K562 (cell line): Measurements from ENCODE around the gene CTNNA3. TPM values are rescaled to one million over a fixed set of nuclear protein-coding genes. Genes with fewer than 3 reads are reported as not detected.

Experiments used
- ATAC-seq: fragments of 200-7000 bp; cut with Tn5 transposase; 3 replicates; pipeline ENCODE4 v1.9.1; 2020; ENCODE audit warnings: moderate library complexity
- BruUV-seq: library from RNA; stranded (reverse); fragments of 400-500 nt; replicated peaks from 2 replicates; lab custom pipeline; 2021; lab: Mats Ljungman, UMichigan
- CTCF ChIA-PET: fragments of 300-600 bp; formaldehyde crosslinking; extraction: SDS; loops from one replicate; lab custom pipeline; 2021; ENCODE audit warnings: low intra/inter-chr PET ratio; lab: Yijun Ruan, JAX
- POLR2A ChIA-PET: fragments of 300-600, 350-650 bp; sonication (Branson Sonifier 250); formaldehyde crosslinking; extraction: SDS; loops from one replicate; lab custom pipeline; 2021; ENCODE audit warnings: antibody characterized with exemption, inconsistent platforms; lab: Yijun Ruan, JAX
- DNase-seq, 4 experiments: peaks; one replicate each; pipeline versions ENCODE4 v3.0.0 to v3.0.0-alpha.2; 2011 to 2018; ENCODE audit warnings: low spot score in 3 of 4, mixed read lengths in 3 of 4; ENCODE audit errors: extremely low read depth in 1 of 4
- FAIRE-seq: peaks from 2 replicates; lab custom pipeline; 2011; peaks lifted over from hg19 to GRCh38; lab: Jason Lieb, UNC
- H2AFZ ChIP-seq: 2 replicates; pipeline ENCODE4 v1.6.0; 2011; ENCODE audit warnings: low read depth, low read length, control low read depth, inconsistent platforms
- H3K27ac ChIP-seq: fragments of 200-600 bp; 3 replicates; pipeline ENCODE4 v1.8.0; 2011; ENCODE audit warnings: low read depth, mild to moderate bottlenecking, control low read depth, inconsistent platforms, low read length, moderate library complexity, mixed read lengths; ENCODE audit errors: extremely low read depth
- H3K27me3 ChIP-seq, 2 experiments: fragments of 300-600 bp in 1 of 2; 2 replicates in 1 of 2; 3 replicates in 1 of 2; pipeline versions ENCODE4 v1.6.0 to v1.8.0; 2011; ENCODE audit warnings: inconsistent platforms in 2 of 2, low read length in 2 of 2, mild to moderate bottlenecking in 1 of 2, mixed read lengths in 1 of 2, moderate library complexity in 1 of 2; ENCODE audit not compliant: control insufficient read depth in 2 of 2, insufficient read depth in 2 of 2
- H3K36me3 ChIP-seq: fragments of 300-600 bp; 3 replicates; pipeline ENCODE4 v1.8.0; 2011; ENCODE audit warnings: mild to moderate bottlenecking, low read length, inconsistent platforms; ENCODE audit not compliant: control insufficient read depth, insufficient read depth
- H3K4me1 ChIP-seq, 2 experiments: fragments of 200-600 bp in 1 of 2; replicated peaks in 1 of 2; 2 replicates in 1 of 2; 3 replicates in 1 of 2; pipeline versions ENCODE4 v1.5.1 to v1.8.0; 2011; ENCODE audit warnings: inconsistent platforms in 2 of 2, low read length in 2 of 2, mild to moderate bottlenecking in 1 of 2, mixed read lengths in 1 of 2, moderate library complexity in 1 of 2; ENCODE audit not compliant: control insufficient read depth in 2 of 2, insufficient read depth in 2 of 2
- H3K4me2 ChIP-seq: 2 replicates; pipeline ENCODE4 v1.6.1; 2011; ENCODE audit warnings: low read length, control low read depth, inconsistent platforms, mixed read lengths; ENCODE audit not compliant: insufficient read depth
- H3K4me3 ChIP-seq: fragments of 200-600 bp; sonication (generic), shearing (Covaris generic); 2 replicates; pipeline ENCODE4 v1.5.1; 2016; ENCODE audit warnings: control low read depth, inconsistent platforms
- H3K79me2 ChIP-seq: fragments of 200-600 bp; 3 replicates; pipeline ENCODE4 v1.8.0; 2011; ENCODE audit warnings: low read length, inconsistent platforms; ENCODE audit not compliant: control insufficient read depth, insufficient read depth
- H3K9ac ChIP-seq, 2 experiments: 2 replicates each; pipeline versions ENCODE4 v1.6.0 to v1.6.1; 2011; ENCODE audit warnings: low read depth in 2 of 2, low read length in 2 of 2, control low read depth in 1 of 2, inconsistent platforms in 1 of 2, mild to moderate bottlenecking in 1 of 2, mixed read lengths in 1 of 2; ENCODE audit not compliant: insufficient read depth in 1 of 2
- H3K9me1 ChIP-seq: one replicate; pipeline ENCODE4 v1.6.0; 2011; ENCODE audit warnings: inconsistent platforms, mild to moderate bottlenecking, low read length, moderate library complexity; ENCODE audit not compliant: control insufficient read depth, insufficient read depth
- H3K9me3 ChIP-seq: replicated peaks from 2 replicates; pipeline ENCODE4 v1.5.1; 2011; ENCODE audit warnings: low read depth, low read length, inconsistent platforms; ENCODE audit not compliant: control insufficient read depth, insufficient read depth
- H4K20me1 ChIP-seq: replicated peaks from 2 replicates; pipeline ENCODE4 v1.6.1; 2011; ENCODE audit warnings: low read length, inconsistent platforms, mixed read lengths; ENCODE audit not compliant: control insufficient read depth, insufficient read depth
- BDP1 ChIP-seq: IDR thresholded peaks from 3 replicates; pipeline ENCODE4 v1.6.1; 2011; ENCODE audit not compliant: insufficient read length, insufficient read depth
- CCNT2 ChIP-seq: IDR thresholded peaks from 2 replicates; pipeline ENCODE4 v1.6.1; 2011; ENCODE audit warnings: borderline replicate concordance, low read depth, mild to moderate bottlenecking, moderate library complexity, mixed read lengths, low read length; ENCODE audit not compliant: insufficient read length; ENCODE audit errors: extremely low read depth
- CREBBP ChIP-seq: IDR thresholded peaks from one replicate; pipeline ENCODE4 v1.6.1; 2012; ENCODE audit warnings: low read depth, mild to moderate bottlenecking, control low read depth, inconsistent platforms, low read length
- HNRNPK ChIP-seq: fragments of 200-400 bp; formaldehyde crosslinking; IDR thresholded peaks from one replicate; pipeline ENCODE4 v1.6.1; 2018; ENCODE audit warnings: mild to moderate bottlenecking, low read depth, low read length; ENCODE audit not compliant: poor library complexity, severe bottlenecking
- MECOM ChIP-seq: fragments of 250-450 bp; sonication (Bioruptor Pico); IDR thresholded peaks from 2 replicates; pipeline ENCODE4 v1.8.0; 2022; ENCODE audit warnings: inconsistent platforms
- NCOA1 ChIP-seq: fragments of 450-650 bp; IDR thresholded peaks from 2 replicates; pipeline ENCODE4 v1.6.1; 2016; ENCODE audit warnings: low read depth
- NFE2 ChIP-seq: IDR thresholded peaks from 2 replicates; pipeline ENCODE4 v1.6.1; 2014; ENCODE audit warnings: antibody characterized with exemption, low read depth
- RBM25 ChIP-seq: fragments of 200-400 bp; formaldehyde crosslinking; IDR thresholded peaks from 2 replicates; pipeline ENCODE4 v1.6.1; 2018; ENCODE audit warnings: low read length, low read depth, moderate library complexity; ENCODE audit not compliant: severe bottlenecking
- ZC3H4 ChIP-seq: sonication (generic); formaldehyde crosslinking; IDR thresholded peaks from 2 replicates; pipeline ENCODE4 v1.9.0; 2021; ENCODE audit warnings: missing genetic modification reagents, borderline replicate concordance
- ZNF668 ChIP-seq: fragments of 250-450 bp; sonication (Bioruptor Pico); IDR thresholded peaks from 2 replicates; pipeline ENCODE4 v1.8.0; 2022; ENCODE audit warnings: mild to moderate bottlenecking, inconsistent platforms
- ZNF79 ChIP-seq: fragments of 250-450 bp; sonication (Bioruptor Pico); IDR thresholded peaks from 2 replicates; pipeline ENCODE4 v1.4.0; 2020; ENCODE audit warnings: low read depth, mild to moderate bottlenecking, moderate library complexity
- WGBS: fragments of 100-300 bp; shearing (Covaris generic); methylation state at CpG from one replicate; pipeline ENCODE4 v1.1.6; 2016; ENCODE audit warnings: low coverage, mixed read lengths; ENCODE audit not compliant: insufficient coverage; ENCODE audit errors: missing lambda C conversion rate; 5-methylcytosine and 5-hydroxymethylcytosine counted together
- in situ Hi-C: fragments of 300-500 bp; cut with MboI; formaldehyde crosslinking; loops from 4 replicates; pipeline ENCODE4 v1.15.0; 2018; ENCODE audit warnings: inconsistent platforms, mixed read lengths
- intact Hi-C: fragments of 100-400 bp; cut with micrococcal nuclease; formaldehyde crosslinking; loops from 2 replicates; pipeline ENCODE4 v1.14.2; 2022
- polyA plus RNA-seq, 8 experiments: library from polyadenylated mRNA; depleted of rRNA in 4 of 8; stranded (reverse) in 5 of 8; unstranded in 3 of 8; fragments of >200 nt; fragmentation: Nextera tagmentation in 2 of 8; fragmentation: Illumina TruSeq in 1 of 8; extraction: Ambion mirVana in 2 of 8; extraction: Trizol in 1 of 8; gene quantifications; 2 replicates each; pipeline versions ENCODE4 v1.2.1 to v1.2.3, GENCODE V29; 2011 to 2014; ENCODE audit warnings: inconsistent platforms in 1 of 8, missing spikeins in 1 of 8
- total RNA-seq, 7 experiments: library from RNA; depleted of rRNA in 6 of 7; stranded (reverse); fragments of >200 nt in 6 of 7; fragmentation: Illumina TruSeq in 2 of 7; extraction: Trizol in 2 of 7; gene quantifications; 2 replicates each; pipeline versions ENCODE4 v1.2.1 to v1.2.3, GENCODE V29; 2011 to 2021; ENCODE audit warnings: low replicate concordance in 1 of 7
- TF ChIP-seq, protein P1 (sequence below): sonication (generic); formaldehyde crosslinking; IDR thresholded peaks from 2 replicates; pipeline ENCODE4 v1.8.0; 2022; ENCODE audit warnings: missing genetic modification reagents, mild to moderate bottlenecking, moderate library complexity, borderline replicate concordance
- TF ChIP-seq, protein P2 (sequence below): sonication (generic); formaldehyde crosslinking; IDR thresholded peaks from 2 replicates; pipeline ENCODE4 v1.5.0; 2020; ENCODE audit warnings: missing genetic modification reagents
- TF ChIP-seq, protein P3 (sequence below): fragments of 450-650 bp; formaldehyde crosslinking; IDR thresholded peaks from 2 replicates; pipeline ENCODE4 v1.4.0; 2020; ENCODE audit warnings: mild to moderate bottlenecking, moderate library complexity

Gene CTNNA3
- total and polyA plus RNA-seq, 9 of the 15 experiments (the other 6 are each of a cell fraction or from before 2014, with no cell fraction given) = 0.04 TPM; not detected in 8

DNA sequence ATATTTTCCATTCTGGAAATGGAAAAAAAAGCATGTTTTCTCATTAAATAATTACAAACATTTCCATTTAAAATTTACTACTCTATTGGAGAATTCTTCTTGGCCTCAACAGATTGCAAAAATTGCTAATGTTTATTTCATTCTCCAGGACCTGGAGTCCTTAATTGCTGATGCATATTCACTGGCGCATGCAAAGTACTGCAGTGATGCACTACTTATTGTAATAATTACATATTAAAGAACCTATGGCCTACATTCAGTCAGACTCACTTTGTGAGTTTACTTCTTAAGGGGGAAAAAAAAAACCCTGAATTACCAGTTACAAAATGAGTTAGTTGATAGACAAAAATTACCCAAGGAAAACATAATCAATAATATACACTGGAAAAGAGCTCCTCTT, 1161.1 kb downstream of the CTNNA3 start:
- TF ChIP-seq CREBBP = no peak
- TF ChIP-seq, all 486 proteins: peak for 0
- H3K9ac ChIP-seq = no peak overlapping the region
- no peak for FAIRE-seq
- no peaks in the 10 kb centered on the region for H3K9me1 ChIP-seq
- no peaks in the 10 kb centered on the region for H3K27me3 ChIP-seq
- no peak overlapping the region for H3K4me3 ChIP-seq
- H3K4me2 ChIP-seq = no peak overlapping the region
- in situ Hi-C loops (no loop called here), intact Hi-C loops (no loop called here)
- POLR2A ChIA-PET = no interaction called here
- no peak for ATAC-seq
- CTCF ChIA-PET = no interaction called here
- no peaks in the 10 kb centered on the region for H3K79me2 ChIP-seq
- H3K27ac ChIP-seq = no peak overlapping the region
- BruUV-seq = no TSS peak
- no peak overlapping the region for H2AFZ ChIP-seq
- H4K20me1 ChIP-seq = no peaks in the 10 kb centered on the region
- WGBS = 0% methylated on average over 1 of the region's 1 CpG
- H3K4me1 ChIP-seq = no peaks in the 10 kb centered on the region
- H3K36me3 ChIP-seq = no peaks in the 10 kb centered on the region
- H3K9me3 ChIP-seq = no peaks in the 10 kb centered on the region; the same call in none of the 2 replicates
- DNase-seq = no peak

DNA sequence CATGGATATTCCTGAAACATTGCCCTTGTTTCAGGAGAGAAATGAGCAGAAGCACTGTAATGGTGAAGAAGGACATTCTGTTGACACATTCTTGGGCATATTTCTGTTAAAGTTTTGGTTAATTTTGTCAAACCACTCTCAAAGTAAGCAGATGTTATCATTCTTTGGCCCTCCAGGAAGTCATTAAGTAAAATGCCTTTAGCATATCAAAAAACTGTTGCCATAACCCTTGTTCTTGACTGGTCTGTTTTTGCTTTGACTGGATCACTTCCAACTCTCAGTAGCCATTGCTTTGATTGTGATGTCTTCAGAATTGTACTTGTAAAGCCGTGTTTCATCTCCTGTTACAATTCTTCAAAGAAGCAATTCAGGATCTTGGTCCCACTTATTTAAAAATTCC, 1174.5 kb downstream of the CTNNA3 start:
- no peak overlapping the region for H3K9ac ChIP-seq
- H3K79me2 ChIP-seq = no peaks in the 10 kb centered on the region
- ChIA-PET CTCF (no interaction called here), POLR2A (no interaction called here)
- WGBS = 0% methylated on average over 1 of the region's 1 CpG
- no TSS peak for BruUV-seq
- DNase-seq = no peak
- H3K27me3 ChIP-seq = no peaks in the 10 kb centered on the region
- H3K9me3 ChIP-seq = no peaks in the 10 kb centered on the region
- intact Hi-C loops (no loop called here), in situ Hi-C loops (no loop called here)
- no peak overlapping the region for H3K27ac ChIP-seq
- H2AFZ ChIP-seq = no peak overlapping the region
- no peaks in the 10 kb centered on the region for H3K4me1 ChIP-seq
- no peaks in the 10 kb centered on the region for H3K9me1 ChIP-seq
- no peak overlapping the region for H3K4me3 ChIP-seq
- H3K36me3 ChIP-seq = no peaks in the 10 kb centered on the region
- no peaks in the 10 kb centered on the region for H4K20me1 ChIP-seq
- no peak overlapping the region for H3K4me2 ChIP-seq
- no peak for ATAC-seq
- no peak for FAIRE-seq
- TF ChIP-seq ZNF79 (no peak), CCNT2 (no peak), ZNF668 (CRISPR knock-in tag) (no peak), NFE2 (no peak), RBM25 (no peak), BDP1 (no peak), HNRNPK (no peak), ZC3H4 (CRISPR knock-in tag) (no peak), MECOM (CRISPR knock-in tag) (no peak), NCOA1 (no peak)
- TF ChIP-seq, protein P1, sequence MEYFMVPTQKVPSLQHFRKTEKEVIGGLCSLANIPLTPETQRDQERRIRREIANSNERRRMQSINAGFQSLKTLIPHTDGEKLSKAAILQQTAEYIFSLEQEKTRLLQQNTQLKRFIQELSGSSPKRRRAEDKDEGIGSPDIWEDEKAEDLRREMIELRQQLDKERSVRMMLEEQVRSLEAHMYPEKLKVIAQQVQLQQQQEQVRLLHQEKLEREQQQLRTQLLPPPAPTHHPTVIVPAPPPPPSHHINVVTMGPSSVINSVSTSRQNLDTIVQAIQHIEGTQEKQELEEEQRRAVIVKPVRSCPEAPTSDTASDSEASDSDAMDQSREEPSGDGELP (CRISPR knock-in tag) = no peak
- TF ChIP-seq, protein P2, sequence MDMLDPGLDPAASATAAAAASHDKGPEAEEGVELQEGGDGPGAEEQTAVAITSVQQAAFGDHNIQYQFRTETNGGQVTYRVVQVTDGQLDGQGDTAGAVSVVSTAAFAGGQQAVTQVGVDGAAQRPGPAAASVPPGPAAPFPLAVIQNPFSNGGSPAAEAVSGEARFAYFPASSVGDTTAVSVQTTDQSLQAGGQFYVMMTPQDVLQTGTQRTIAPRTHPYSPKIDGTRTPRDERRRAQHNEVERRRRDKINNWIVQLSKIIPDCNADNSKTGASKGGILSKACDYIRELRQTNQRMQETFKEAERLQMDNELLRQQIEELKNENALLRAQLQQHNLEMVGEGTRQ (CRISPR knock-in tag) = no peak
- TF ChIP-seq, protein P3, sequence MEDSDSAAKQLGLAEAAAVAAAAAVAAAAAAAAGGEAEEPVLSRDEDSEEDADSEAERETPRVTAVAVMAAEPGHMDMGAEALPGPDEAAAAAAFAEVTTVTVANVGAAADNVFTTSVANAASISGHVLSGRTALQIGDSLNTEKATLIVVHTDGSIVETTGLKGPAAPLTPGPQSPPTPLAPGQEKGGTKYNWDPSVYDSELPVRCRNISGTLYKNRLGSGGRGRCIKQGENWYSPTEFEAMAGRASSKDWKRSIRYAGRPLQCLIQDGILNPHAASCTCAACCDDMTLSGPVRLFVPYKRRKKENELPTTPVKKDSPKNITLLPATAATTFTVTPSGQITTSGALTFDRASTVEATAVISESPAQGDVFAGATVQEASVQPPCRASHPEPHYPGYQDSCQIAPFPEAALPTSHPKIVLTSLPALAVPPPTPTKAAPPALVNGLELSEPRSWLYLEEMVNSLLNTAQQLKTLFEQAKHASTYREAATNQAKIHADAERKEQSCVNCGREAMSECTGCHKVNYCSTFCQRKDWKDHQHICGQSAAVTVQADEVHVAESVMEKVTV (CRISPR knock-in tag) = no peak
